Osteocyte (in vitro differentiated cells): Measurements from ENCODE around the gene FDXR. TPM values are rescaled to one million over a fixed set of nuclear protein-coding genes. Genes with fewer than 3 reads are reported as not detected.
"Not testable (repeated sequence)": the region's sequence is repeated elsewhere in the genome, so short reads cannot be mapped to it uniquely, and the experiment has no call there.

Source experiments
- DNase-seq: peaks from one replicate; pipeline ENCODE4 v3.0.0; 2021; ENCODE audit warnings: mixed read lengths; ENCODE audit not compliant: unreplicated experiment; ENCODE audit errors: extremely low spot score
- H3K27ac Mint-ChIP-seq: one replicate; pipeline ENCODE4 v1.8.0; 2021; ENCODE audit warnings: mild to moderate bottlenecking, mixed read lengths; ENCODE audit not compliant: unreplicated experiment
- H3K27me3 Mint-ChIP-seq: one replicate; pipeline ENCODE4 v1.8.0; 2021; ENCODE audit warnings: mixed read lengths; ENCODE audit not compliant: unreplicated experiment
- H3K36me3 Mint-ChIP-seq: one replicate; pipeline ENCODE4 v1.8.0; 2021; ENCODE audit warnings: mixed read lengths; ENCODE audit not compliant: unreplicated experiment
- H3K4me1 Mint-ChIP-seq: one replicate; pipeline ENCODE4 v1.8.0; 2021; ENCODE audit warnings: mixed read lengths; ENCODE audit not compliant: unreplicated experiment
- H3K4me3 Mint-ChIP-seq: one replicate; pipeline ENCODE4 v1.8.0; 2021; ENCODE audit warnings: mild to moderate bottlenecking, moderate library complexity, mixed read lengths; ENCODE audit not compliant: unreplicated experiment
- H3K9me3 Mint-ChIP-seq: one replicate; pipeline ENCODE4 v1.8.0; 2021; ENCODE audit warnings: mixed read lengths; ENCODE audit not compliant: unreplicated experiment
- CTCF ChIP-seq: fragments of 200-600 bp; sonication (generic); IDR thresholded peaks from 2 replicates; pipeline ENCODE4 v1.5.0; 2021; ENCODE audit warnings: antibody characterized with exemption, mild to moderate bottlenecking, moderate library complexity
- total RNA-seq: library from RNA; stranded (reverse); gene quantifications from 2 replicates; pipeline ENCODE4 v1.2.1, GENCODE V29; 2021

Gene FDXR
- total RNA-seq, 1 donor from 2014 or later: 11.2 TPM

DNA sequence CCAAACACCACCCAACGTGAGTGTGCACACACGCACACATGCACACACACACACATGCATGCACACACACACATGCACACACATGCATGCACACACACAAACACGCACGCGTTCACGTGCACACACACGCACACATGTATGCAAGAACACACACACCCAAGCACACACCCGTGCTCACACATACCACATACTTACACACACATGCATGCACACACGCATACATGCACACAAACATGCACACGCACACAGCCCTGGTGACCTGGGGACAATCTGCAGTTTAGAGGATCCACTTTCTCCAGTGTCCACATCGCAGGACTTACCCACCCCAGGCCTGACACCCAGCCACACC lies 44.0 kb upstream of the FDXR start:
- H3K27ac Mint-ChIP-seq: no peak overlapping the region
- H3K27me3 Mint-ChIP-seq: peaks cover 8% of the 10 kb centered on the region
- no peaks in the 10 kb centered on the region for H3K4me1 Mint-ChIP-seq
- no peak for TF ChIP-seq CTCF
- no peaks in the 10 kb centered on the region for H3K36me3 Mint-ChIP-seq
- H3K9me3 Mint-ChIP-seq: no peaks in the 10 kb centered on the region
- H3K4me3 Mint-ChIP-seq: no peak overlapping the region
- no peak for DNase-seq

DNA sequence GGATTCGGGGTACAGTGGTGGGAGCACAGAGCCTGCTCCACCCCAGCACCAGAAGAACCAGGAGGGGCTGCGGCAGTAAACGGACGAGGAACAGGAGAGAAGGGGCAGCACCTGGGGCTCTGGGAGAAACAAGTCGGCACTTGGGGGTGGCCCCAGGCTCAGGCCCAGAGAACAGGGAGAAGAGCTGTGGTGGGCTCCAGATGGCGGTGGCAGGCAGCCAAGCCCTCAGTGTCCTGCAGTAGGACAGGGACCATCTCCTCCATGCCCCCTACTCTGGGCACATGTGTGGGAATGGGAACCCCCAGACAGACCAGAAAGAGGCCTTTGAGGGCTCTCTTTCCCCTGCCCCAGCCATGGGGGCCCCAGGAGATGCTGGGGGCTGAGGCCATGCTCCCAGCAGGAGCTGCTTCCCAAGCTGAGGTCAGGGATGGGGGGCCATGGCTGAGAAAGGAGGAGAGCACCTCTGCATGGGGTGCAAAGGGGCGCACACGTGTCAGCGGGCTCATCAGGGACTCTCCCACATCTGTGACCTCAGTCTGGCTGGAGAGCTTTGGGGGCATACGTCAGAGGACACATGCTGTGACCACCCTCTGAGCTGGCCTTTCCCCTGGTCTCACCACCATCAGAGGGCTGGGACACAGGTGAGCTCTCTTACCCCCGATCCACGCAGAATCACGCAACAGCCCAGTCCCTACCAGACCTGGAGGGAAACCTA lies 43.5 kb upstream of the FDXR start:
- Mint-ChIP-seq H3K9me3 (no peaks in the 10 kb centered on the region), H3K27me3 (peaks cover 8% of the 10 kb centered on the region), H3K27ac (no peak overlapping the region), H3K36me3 (no peaks in the 10 kb centered on the region), H3K4me1 (no peaks in the 10 kb centered on the region), H3K4me3 (no peak overlapping the region)
- no peak for DNase-seq
- TF ChIP-seq CTCF: no peak

- DNase-seq, H3K4me1 Mint-ChIP-seq, H3K4me3 Mint-ChIP-seq, H3K36me3 Mint-ChIP-seq, H3K9me3 Mint-ChIP-seq, H3K27ac Mint-ChIP-seq: not testable (repeated sequence)
- H3K27me3 Mint-ChIP-seq: peaks cover 40% of the 10 kb centered on the region
These were observed 38.6 kb upstream of the FDXR start for GRCh38 chr17:74911423-74911822.

DNA sequence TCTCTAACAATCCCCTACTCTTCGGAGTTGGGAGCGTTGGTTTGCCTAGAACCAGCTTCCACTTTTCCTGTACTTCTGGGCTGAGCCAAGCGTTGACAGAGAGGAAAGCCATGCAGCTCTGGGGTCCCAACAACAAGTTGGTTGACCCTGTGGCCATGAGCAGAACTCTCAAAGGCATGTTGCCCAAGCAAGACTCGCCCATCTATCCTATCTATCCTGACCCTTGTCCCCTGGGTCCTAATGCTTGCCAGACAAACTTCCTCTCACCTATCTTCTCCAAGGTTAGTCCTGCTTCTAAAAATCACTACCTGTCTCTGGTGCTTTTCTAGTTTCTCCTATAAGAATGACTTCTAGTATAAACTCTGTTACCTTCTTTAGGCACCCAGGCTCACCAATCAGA lies 36.3 kb upstream of the FDXR start:
- H3K9me3 Mint-ChIP-seq: not testable (repeated sequence)

GRCh38 chr17:74907012-74907411 lies 34.2 kb upstream of the FDXR start:
- no peaks in the 10 kb centered on the region for H3K9me3 Mint-ChIP-seq
- H3K27me3 Mint-ChIP-seq: peaks cover 35% of the 10 kb centered on the region
- no peak for TF ChIP-seq CTCF
- DNase-seq: peak; percentile 83
- no peak overlapping the region for H3K27ac Mint-ChIP-seq
- no peak overlapping the region for H3K4me3 Mint-ChIP-seq
- H3K36me3 Mint-ChIP-seq: no peaks in the 10 kb centered on the region
- H3K4me1 Mint-ChIP-seq: no peaks in the 10 kb centered on the region

More for the DNA sequence above, 36.3 kb upstream of the FDXR start:
- H3K27ac Mint-ChIP-seq, H3K4me1 Mint-ChIP-seq, DNase-seq, H3K36me3 Mint-ChIP-seq, H3K4me3 Mint-ChIP-seq: not testable (repeated sequence)
- peaks cover 40% of the 10 kb centered on the region for H3K27me3 Mint-ChIP-seq

- not testable (repeated sequence) for H3K27ac Mint-ChIP-seq, H3K36me3 Mint-ChIP-seq, DNase-seq, H3K4me3 Mint-ChIP-seq, H3K9me3 Mint-ChIP-seq, H3K4me1 Mint-ChIP-seq
- H3K27me3 Mint-ChIP-seq: peaks cover 42% of the 10 kb centered on the region
These were observed 33.5 kb upstream of the FDXR start for GRCh38 chr17:74906214-74906793.
